ENCODE data around the gene NTSR1. TPM values are rescaled to one million over a fixed set of nuclear protein-coding genes. Genes with fewer than 3 reads are reported as not detected.

Gene NTSR1
- polyA plus RNA-seq, 3 donors, result 0.35 to 2.5 (median 0.40) TPM

- no peak overlapping the region for H3K4me3 ChIP-seq (replicated peaks in 1 of 3; ENCODE audit: low read depth in 2 of 3, low read length in 3 of 3)
- H3K4me2 ChIP-seq (replicated peaks; ENCODE audit: extremely low read depth, low read length, poor library complexity, severe bottlenecking), result no peak overlapping the region
- H3K36me3 ChIP-seq (replicated peaks in 1 of 2; ENCODE audit: control insufficient read depth in 1 of 2, insufficient read depth in 2 of 2, low read length in 2 of 2), result no peaks in the 10 kb centered on the region
- no peak for TF ChIP-seq CTCF (IDR thresholded peaks at IDR 0.05)
- H3K27ac ChIP-seq (ENCODE audit: low read depth in 1 of 2, low read length in 2 of 2), result no peak overlapping the region
- H3K4me1 ChIP-seq (ENCODE audit: control insufficient read depth in 1 of 2, insufficient read depth in 2 of 2, low read length in 2 of 2), result peaks cover 25 to 49% of the 10 kb centered on the region in 2 donors
- Mint-ChIP-seq H3K4me1 (peaks cover 44% of the 10 kb centered on the region), H3K36me3 (peaks cover 18 to 36% of the 10 kb centered on the region in 2 donors), H3K27me3 (ENCODE audit: low read depth in 3 of 3) (peaks cover 1 to 5% (median 2%) of the 10 kb centered on the region in 3 donors), H3K4me3 (no peak overlapping the region), H3K27ac (peak overlapping the region in 1 of 7 donors; percentile 9), H3K9me3 (peaks cover 12 to 24% (median 19%) of the 10 kb centered on the region in 7 donors)
- no peak for DNase-seq
- no peaks in the 10 kb centered on the region for H3K27me3 ChIP-seq (ENCODE audit: control insufficient read depth in 2 of 2, insufficient read depth in 2 of 2, low read length in 2 of 2)
- H3K9ac ChIP-seq (ENCODE audit: insufficient read depth, low read length, poor library complexity, severe bottlenecking), result no peak overlapping the region
- no peaks in the 10 kb centered on the region for H4K20me1 ChIP-seq (ENCODE audit: insufficient read depth, low read length)
- H3K79me2 ChIP-seq (ENCODE audit: insufficient read depth, low read length), result peaks cover 32% of the 10 kb centered on the region
- peaks cover 9 to 12% of the 10 kb centered on the region in 2 donors for H3K9me3 ChIP-seq (replicated peaks in 1 of 2; ENCODE audit: control insufficient read depth in 1 of 2, insufficient read depth in 1 of 2, low read length in 2 of 2)
- H2AFZ ChIP-seq (ENCODE audit: insufficient read depth, low read depth, low read length, poor library complexity, severe bottlenecking), result no peak overlapping the region
- intact Hi-C loops (cut with micrococcal nuclease), result no loop called here
- WGBS (ENCODE audit: insufficient coverage), result 87% methylated on average over 12 of the region's 24 CpGs
Observed at GRCh38 chr20:62724692-62725595, 16.3 kb downstream of the NTSR1 start.

- H3K79me2 ChIP-seq (ENCODE audit: insufficient read depth, low read length), result peaks cover 32% of the 10 kb centered on the region
Observed at GRCh38 chr20:62725596-62726268, 17.1 kb downstream of the NTSR1 start.

More at GRCh38 chr20:62725596-62726268, 17.1 kb downstream of the NTSR1 start:
- H3K4me1 ChIP-seq (ENCODE audit: control insufficient read depth in 1 of 2, insufficient read depth in 2 of 2, low read length in 2 of 2), result peaks cover 25 to 56% of the 10 kb centered on the region in 2 donors
- peaks cover 6 to 8% of the 10 kb centered on the region in 2 donors for H3K9me3 ChIP-seq (replicated peaks in 1 of 2; ENCODE audit: control insufficient read depth in 1 of 2, insufficient read depth in 1 of 2, low read length in 2 of 2)
- DNase-seq, result no peak
- no peaks in the 10 kb centered on the region for H3K36me3 ChIP-seq (replicated peaks in 1 of 2; ENCODE audit: control insufficient read depth in 1 of 2, insufficient read depth in 2 of 2, low read length in 2 of 2)
- no peak overlapping the region for H3K4me2 ChIP-seq (replicated peaks; ENCODE audit: extremely low read depth, low read length, poor library complexity, severe bottlenecking)
- Mint-ChIP-seq H3K4me1 (peaks cover 49% of the 10 kb centered on the region), H3K9me3 (peaks cover 8 to 21% (median 12%) of the 10 kb centered on the region in 7 donors), H3K27ac (peak overlapping the region in 2 of 7 donors; percentile 11 to 30), H3K36me3 (peaks cover 18 to 41% of the 10 kb centered on the region in 2 donors), H3K27me3 (ENCODE audit: low read depth in 3 of 3) (peaks cover 1 to 5% (median 2%) of the 10 kb centered on the region in 3 donors), H3K4me3 (no peak overlapping the region)
- intact Hi-C loops (cut with micrococcal nuclease), result no loop called here
- H3K27ac ChIP-seq (ENCODE audit: low read depth in 1 of 2, low read length in 2 of 2), result no peak overlapping the region
- TF ChIP-seq CTCF (IDR thresholded peaks at IDR 0.05), result no peak
- H3K4me3 ChIP-seq (replicated peaks in 1 of 3; ENCODE audit: low read depth in 2 of 3, low read length in 3 of 3), result no peak overlapping the region
- H3K27me3 ChIP-seq (ENCODE audit: control insufficient read depth in 2 of 2, insufficient read depth in 2 of 2, low read length in 2 of 2), result no peaks in the 10 kb centered on the region
- 94% methylated on average over 9 of the region's 15 CpGs for WGBS (ENCODE audit: insufficient coverage)
- H3K9ac ChIP-seq (ENCODE audit: insufficient read depth, low read length, poor library complexity, severe bottlenecking), result no peak overlapping the region
- H2AFZ ChIP-seq (ENCODE audit: insufficient read depth, low read depth, low read length, poor library complexity, severe bottlenecking), result no peak overlapping the region
- H4K20me1 ChIP-seq (ENCODE audit: insufficient read depth, low read length), result no peaks in the 10 kb centered on the region
